H1 (cell line): ENCODE measurements around the gene CYB561. TPM values are rescaled to one million over a fixed set of nuclear protein-coding genes. Genes with fewer than 3 reads are reported as not detected.

Experiments used
- ATF2 ChIP-seq: IDR thresholded peaks from 2 replicates; pipeline ENCODE4 v1.6.1; 2012; ENCODE audit warnings: low read length, inconsistent platforms
- GTF2F1 ChIP-seq: IDR thresholded peaks from 2 replicates; pipeline ENCODE4 v1.6.1; 2012; ENCODE audit warnings: low read depth, low read length, improper control_type of control experiment, borderline replicate concordance
- JUN ChIP-seq: IDR thresholded peaks from 2 replicates; pipeline ENCODE4 v1.6.1; 2011; ENCODE audit warnings: low read depth, mild to moderate bottlenecking, improper control_type of control experiment, low read length
- RBBP5 ChIP-seq: IDR thresholded peaks from 2 replicates; pipeline ENCODE4 v1.7.1; 2012; ENCODE audit warnings: low read depth, mild to moderate bottlenecking, inconsistent platforms, low read length, moderate library complexity, borderline replicate concordance
- TCF12 ChIP-seq: IDR thresholded peaks from 2 replicates; pipeline ENCODE4 v1.6.1; 2011; ENCODE audit warnings: low read depth, mild to moderate bottlenecking, low read length
- polyA plus RNA-seq, 7 experiments: library from polyadenylated mRNA; depleted of rRNA in 3 of 7; stranded (reverse) in 5 of 7; unstranded in 2 of 7; fragments of >200 nt in 5 of 7; fragments of 200-250 nt in 2 of 7; gene quantifications; 1 replicate in 5 of 7; 2 replicates in 1 of 7; 4 replicates in 1 of 7; pipeline versions ENCODE4 v1.2.1 to v1.2.3, GENCODE V29; 2011 to 2013; ENCODE audit warnings: missing spikeins in 2 of 7, mixed read lengths in 2 of 7
- total RNA-seq: library from RNA; stranded (reverse); fragmentation: NEBNext Ultra II Directional; extraction: Animal tissue kit (Norgen Biotek cat#: 25700); gene quantifications from 2 replicates; pipeline ENCODE4 v1.2.1, GENCODE V29; 2021

The CYB561 gene
- total and polyA plus RNA-seq, 2 of the 8 experiments (the other 6 are each of a cell fraction or from before 2014, with no cell fraction given), result 19.7 to 23.4 TPM

- TF ChIP-seq RBBP5 (no peak), ATF2 (no peak), JUN (no peak), TCF12 (no peak), GTF2F1 (no peak)
Observed at GRCh38 chr17:63440770-63441335, 5.3 kb downstream of the CYB561 start (continued).
